PC-3 (cell line): ENCODE measurements around the gene RNF17. TPM values are rescaled to one million over a fixed set of nuclear protein-coding genes. Genes with fewer than 3 reads are reported as not detected.

Experiments used
- ATAC-seq: fragments of 200-7000 bp; cut with Tn5 transposase; 2 replicates; pipeline ENCODE4 v1.9.1; 2020; ENCODE audit warnings: mild to moderate bottlenecking, moderate library complexity
- BruUV-seq: library from RNA; stranded (reverse); fragments of 400-500 nt; replicated peaks from 2 replicates; lab custom pipeline; 2021; lab: Mats Ljungman, UMichigan
- CTCF ChIA-PET: fragments of 300-600 bp; sonication (Branson Sonifier 250); formaldehyde crosslinking; loops from one replicate; lab custom pipeline; 2022; ENCODE audit warnings: antibody characterized with exemption; lab: Charles Lee
- POLR2A ChIA-PET: fragments of 300-600 bp; sonication (Branson Sonifier 250); formaldehyde crosslinking; loops from one replicate; lab custom pipeline; 2022; ENCODE audit warnings: antibody characterized with exemption; ENCODE audit not compliant: unreplicated experiment; lab: Charles Lee
- DNase-seq: peaks from one replicate; pipeline ENCODE4 v3.0.0-alpha.2; 2015
- H2AFZ ChIP-seq: fragments of 300-600 bp; sonication (generic); 2 replicates; pipeline ENCODE4 v1.6.0; 2016; ENCODE audit warnings: antibody characterized with exemption, low read length
- H3F3A ChIP-seq: fragments of 300-600 bp; sonication (generic); one replicate; pipeline ENCODE4 v1.6.0; 2017; ENCODE audit warnings: antibody characterized with exemption, low read length, control low read depth, mild to moderate bottlenecking; ENCODE audit not compliant: unreplicated experiment
- H3K27ac ChIP-seq: fragments of 300-600 bp; sonication (generic); 2 replicates; pipeline ENCODE4 v1.5.1; 2016; ENCODE audit warnings: mild to moderate bottlenecking, low read length
- H3K27me3 ChIP-seq: fragments of 300-600 bp; sonication (generic); 2 replicates; pipeline ENCODE4 v1.6.1; 2016; ENCODE audit warnings: low read length, mixed read lengths
- H3K36me3 ChIP-seq: fragments of 300-600 bp; sonication (generic); 2 replicates; pipeline ENCODE4 v1.6.1; 2016; ENCODE audit warnings: low read depth, mixed run types, low read length, mixed read lengths
- H3K4me1 ChIP-seq: fragments of 300-600 bp; sonication (generic); 2 replicates; pipeline ENCODE4 v1.5.1; 2016; ENCODE audit warnings: low read length; ENCODE audit not compliant: insufficient read depth
- H3K4me2 ChIP-seq: fragments of 300-600 bp; sonication (generic); 2 replicates; pipeline ENCODE4 v1.6.0; 2016; ENCODE audit warnings: low read length
- H3K4me3 ChIP-seq: fragments of 300-600 bp; sonication (generic); 2 replicates; pipeline ENCODE4 v1.5.1; 2016; ENCODE audit warnings: mild to moderate bottlenecking, low read length, mixed read lengths
- H3K79me2 ChIP-seq: fragments of 300-600 bp; sonication (generic); 2 replicates; pipeline ENCODE4 v1.6.1; 2017; ENCODE audit warnings: low read length, mixed read lengths
- H3K9ac ChIP-seq: fragments of 300-600 bp; sonication (generic); 2 replicates; pipeline ENCODE4 v1.6.0; 2016; ENCODE audit warnings: mild to moderate bottlenecking, low read length
- H3K9me2 ChIP-seq: fragments of 300-600 bp; sonication (generic); replicated peaks from 2 replicates; pipeline ENCODE4 v1.6.1; 2016; ENCODE audit warnings: mixed run types, low read length, mixed read lengths
- H3K9me3 ChIP-seq: fragments of 300-600 bp; sonication (generic); 2 replicates; pipeline ENCODE4 v1.6.1; 2016; ENCODE audit warnings: low read length, mixed read lengths
- H4K20me1 ChIP-seq: fragments of 300-600 bp; sonication (generic); 2 replicates; pipeline ENCODE4 v1.6.1; 2016; ENCODE audit warnings: low read length, mixed read lengths
- EZH2 ChIP-seq: fragments of 300-600 bp; sonication (generic); IDR thresholded peaks from one replicate; pipeline ENCODE4 v1.6.1; 2017; ENCODE audit warnings: antibody characterized with exemption, mild to moderate bottlenecking, low read length; ENCODE audit not compliant: unreplicated experiment
- EZH2phosphoT487 ChIP-seq: fragments of 300-600 bp; sonication (generic); IDR thresholded peaks from 2 replicates; pipeline ENCODE4 v1.6.1; 2018; ENCODE audit warnings: mild to moderate bottlenecking, antibody characterized with exemption, low read length, borderline replicate concordance
- intact Hi-C: fragments of 100-400 bp; cut with micrococcal nuclease; formaldehyde crosslinking; loops from 2 replicates; pipeline ENCODE4 v1.9.0; 2023
- total RNA-seq: library from RNA; depleted of rRNA; stranded (reverse); fragments of >200 nt; gene quantifications from 2 replicates; pipeline ENCODE4 v1.2.3, GENCODE V29; 2014
- TF ChIP-seq, protein P1 (sequence below): fragments of 300-600 bp; sonication (generic); conservative IDR thresholded peaks from 2 replicates; pipeline ENCODE4 v1.5.1; 2017; ENCODE audit warnings: antibody characterized with exemption, low read depth, mild to moderate bottlenecking, low read length

Gene RNF17
- total RNA-seq, 1 experiment from 2014 or later: not detected

DNA sequence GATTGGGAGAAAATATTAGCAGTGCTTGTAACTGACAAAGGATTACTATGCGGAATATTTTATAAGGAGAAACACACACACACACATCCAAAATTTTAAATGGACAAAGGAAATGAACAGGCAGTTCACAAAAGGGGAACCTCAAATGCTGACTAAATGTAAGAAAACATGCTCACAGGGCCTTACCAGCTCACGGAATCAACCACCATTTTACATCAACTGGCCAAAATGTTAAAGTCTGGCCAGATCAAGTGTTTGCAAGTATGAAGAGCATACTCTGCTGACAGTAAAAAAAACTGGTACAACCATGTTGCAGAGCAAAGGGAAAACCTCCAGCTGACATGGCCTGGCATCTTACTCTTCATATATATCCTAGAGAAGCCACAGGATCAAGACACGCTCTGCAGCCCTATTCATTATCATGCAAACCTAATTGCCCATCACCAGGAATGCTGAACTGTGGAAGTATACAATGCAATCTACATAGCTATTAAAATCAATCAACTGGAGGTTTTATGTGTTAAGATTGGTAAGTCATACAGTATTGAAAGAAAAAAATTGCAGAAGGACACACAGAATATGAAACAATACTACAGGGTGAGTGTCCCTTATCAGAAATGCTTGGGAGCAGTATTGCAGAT lies 124.4 kb downstream of the RNF17 start:
- ChIA-PET CTCF (no interaction called here), POLR2A (no interaction called here)
- no peaks in the 10 kb centered on the region for H3K9me3 ChIP-seq
- H3K9me2 ChIP-seq: no peaks in the 10 kb centered on the region
- no peak overlapping the region for H2AFZ ChIP-seq
- ATAC-seq: no peak
- H3K27me3 ChIP-seq: no peaks in the 10 kb centered on the region
- no peaks in the 10 kb centered on the region for H3K79me2 ChIP-seq
- H3K4me1 ChIP-seq: no peaks in the 10 kb centered on the region
- no peak overlapping the region for H3K9ac ChIP-seq
- H3K4me3 ChIP-seq: no peak overlapping the region
- intact Hi-C loops: no loop called here
- H3F3A ChIP-seq: no peaks in the 10 kb centered on the region
- no peaks in the 10 kb centered on the region for H4K20me1 ChIP-seq
- TF ChIP-seq, protein P1, sequence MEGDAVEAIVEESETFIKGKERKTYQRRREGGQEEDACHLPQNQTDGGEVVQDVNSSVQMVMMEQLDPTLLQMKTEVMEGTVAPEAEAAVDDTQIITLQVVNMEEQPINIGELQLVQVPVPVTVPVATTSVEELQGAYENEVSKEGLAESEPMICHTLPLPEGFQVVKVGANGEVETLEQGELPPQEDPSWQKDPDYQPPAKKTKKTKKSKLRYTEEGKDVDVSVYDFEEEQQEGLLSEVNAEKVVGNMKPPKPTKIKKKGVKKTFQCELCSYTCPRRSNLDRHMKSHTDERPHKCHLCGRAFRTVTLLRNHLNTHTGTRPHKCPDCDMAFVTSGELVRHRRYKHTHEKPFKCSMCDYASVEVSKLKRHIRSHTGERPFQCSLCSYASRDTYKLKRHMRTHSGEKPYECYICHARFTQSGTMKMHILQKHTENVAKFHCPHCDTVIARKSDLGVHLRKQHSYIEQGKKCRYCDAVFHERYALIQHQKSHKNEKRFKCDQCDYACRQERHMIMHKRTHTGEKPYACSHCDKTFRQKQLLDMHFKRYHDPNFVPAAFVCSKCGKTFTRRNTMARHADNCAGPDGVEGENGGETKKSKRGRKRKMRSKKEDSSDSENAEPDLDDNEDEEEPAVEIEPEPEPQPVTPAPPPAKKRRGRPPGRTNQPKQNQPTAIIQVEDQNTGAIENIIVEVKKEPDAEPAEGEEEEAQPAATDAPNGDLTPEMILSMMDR: no peak
- TF ChIP-seq EZH2 (no peak), EZH2phosphoT487 (no peak)
- H3K27ac ChIP-seq: no peak overlapping the region
- DNase-seq: no peak
- BruUV-seq: no TSS peak
- no peak overlapping the region for H3K4me2 ChIP-seq
- peaks cover 19% of the 10 kb centered on the region for H3K36me3 ChIP-seq

DNA sequence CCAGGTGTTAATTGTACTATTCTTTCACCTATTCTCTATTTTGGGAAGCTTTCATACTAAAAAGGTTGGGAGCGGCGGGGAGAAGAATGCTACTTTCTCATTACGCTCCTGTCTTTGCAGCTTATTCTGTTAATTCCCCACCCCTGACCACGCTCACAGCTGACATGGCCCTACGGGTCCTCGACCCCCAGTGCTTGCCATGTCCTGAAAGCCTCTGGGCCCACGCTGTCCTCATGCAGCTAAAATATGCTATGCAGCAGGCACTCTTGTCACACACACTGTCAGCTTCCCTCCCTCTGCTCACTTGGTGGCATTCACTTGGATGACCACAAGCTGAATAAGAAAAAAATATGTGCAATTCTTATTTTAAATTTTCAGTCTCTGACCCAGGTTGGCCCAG lies 126.3 kb downstream of the RNF17 start:
- POLR2A ChIA-PET: no interaction called here
- BruUV-seq: no TSS peak
- CTCF ChIA-PET: no interaction called here
- Histone ChIP-seq H3F3A (no peaks in the 10 kb centered on the region), H4K20me1 (no peaks in the 10 kb centered on the region), H3K4me3 (no peak overlapping the region), H3K4me2 (no peak overlapping the region), H3K27ac (no peak overlapping the region), H3K79me2 (no peaks in the 10 kb centered on the region), H3K36me3 (peaks cover 8% of the 10 kb centered on the region; the same call in 1 of the 2 replicates), H3K9me3 (no peaks in the 10 kb centered on the region), H3K27me3 (no peaks in the 10 kb centered on the region), H3K9ac (no peak overlapping the region), H3K9me2 (no peaks in the 10 kb centered on the region), H2AFZ (no peak overlapping the region), H3K4me1 (no peaks in the 10 kb centered on the region)
- intact Hi-C loops: no loop called here
- no peak for ATAC-seq
- TF ChIP-seq EZH2: no peak
- DNase-seq: no peak

- Histone ChIP-seq H3K36me3 (peaks cover 6% of the 10 kb centered on the region; the same call in 1 of the 2 replicates), H3K4me2 (no peak overlapping the region), H3K9ac (no peak overlapping the region), H3K4me1 (no peaks in the 10 kb centered on the region), H3K9me3 (no peaks in the 10 kb centered on the region), H3K27me3 (no peaks in the 10 kb centered on the region), H3F3A (no peaks in the 10 kb centered on the region), H2AFZ (no peak overlapping the region), H3K79me2 (no peaks in the 10 kb centered on the region), H3K4me3 (no peak overlapping the region), H4K20me1 (no peaks in the 10 kb centered on the region), H3K9me2 (no peaks in the 10 kb centered on the region), H3K27ac (no peak overlapping the region)
- DNase-seq (no peak), ATAC-seq (no peak)
- CTCF ChIA-PET: no interaction called here
- no TSS peak for BruUV-seq
- POLR2A ChIA-PET: no interaction called here
- TF ChIP-seq EZH2: no peak
- TF ChIP-seq, protein P1: no peak
- no peak for TF ChIP-seq EZH2phosphoT487
- intact Hi-C loops: no loop called here
These were observed 127.6 kb downstream of the RNF17 start for GRCh38 chr13:24891476-24892108.
